ENCODE results near the gene LRRC74B.
"Not testable (repeated sequence)": the region's sequence is repeated elsewhere in the genome, so short reads cannot be mapped to it uniquely, and the experiment has no call there.

LRRC74B gene

DNA sequence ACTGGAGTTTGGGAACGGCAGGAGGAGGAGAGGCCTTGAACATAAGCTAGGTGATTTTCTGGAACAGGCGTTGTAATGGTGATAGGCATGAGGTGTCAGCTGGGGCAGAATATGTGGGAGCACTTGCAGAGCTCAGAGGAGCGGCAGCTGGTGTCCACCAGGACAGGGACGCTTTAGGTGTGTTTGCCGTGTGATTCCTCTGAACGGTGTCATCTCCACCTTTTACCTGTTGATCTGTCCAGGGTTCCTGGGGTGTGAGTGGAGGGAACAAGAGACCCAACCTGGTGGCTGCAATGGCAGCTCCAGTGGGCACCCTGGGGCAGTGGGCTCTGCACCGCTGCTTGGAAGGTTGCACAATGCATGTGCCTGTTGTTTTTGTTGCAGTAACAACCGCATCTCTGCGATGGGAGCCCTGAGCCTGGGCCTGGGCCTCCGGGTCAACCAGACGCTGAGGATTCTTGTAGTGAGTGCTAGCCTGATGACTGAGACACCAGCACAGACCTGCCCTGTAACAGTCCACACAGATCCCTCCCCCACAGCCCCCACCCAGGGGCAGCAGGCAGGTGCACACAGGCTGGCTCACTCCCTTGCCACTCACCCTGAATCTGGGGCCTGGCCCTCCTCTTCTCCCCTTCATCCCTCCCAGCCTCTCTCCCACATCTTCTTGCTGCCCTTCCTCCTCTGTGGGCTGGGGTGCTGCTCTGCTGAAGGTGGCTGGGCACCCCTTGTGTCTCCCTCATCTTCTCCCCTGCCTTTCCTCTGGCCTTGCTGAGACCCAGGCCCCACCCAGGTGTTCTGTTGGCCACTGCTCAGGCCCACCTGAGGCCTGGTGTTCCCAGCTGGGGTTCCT, 9.2 kb downstream of the LRRC74B start:
- no peak for DNase-seq

DNA sequence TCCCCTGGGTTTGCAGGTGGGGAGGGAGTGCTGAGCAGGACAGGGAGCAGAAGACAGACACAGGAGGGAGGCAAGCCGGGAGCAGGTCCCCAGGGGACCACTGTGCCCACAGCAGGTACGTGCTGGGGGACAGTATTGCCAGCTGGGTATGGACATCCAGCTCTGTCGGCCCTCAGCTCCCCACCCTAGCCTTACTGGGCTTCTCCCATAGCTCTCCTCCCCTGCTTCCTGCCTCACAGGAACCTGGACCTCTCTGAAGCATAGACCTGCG, 9.8 kb downstream of the LRRC74B start:
- no peak for DNase-seq

DNA sequence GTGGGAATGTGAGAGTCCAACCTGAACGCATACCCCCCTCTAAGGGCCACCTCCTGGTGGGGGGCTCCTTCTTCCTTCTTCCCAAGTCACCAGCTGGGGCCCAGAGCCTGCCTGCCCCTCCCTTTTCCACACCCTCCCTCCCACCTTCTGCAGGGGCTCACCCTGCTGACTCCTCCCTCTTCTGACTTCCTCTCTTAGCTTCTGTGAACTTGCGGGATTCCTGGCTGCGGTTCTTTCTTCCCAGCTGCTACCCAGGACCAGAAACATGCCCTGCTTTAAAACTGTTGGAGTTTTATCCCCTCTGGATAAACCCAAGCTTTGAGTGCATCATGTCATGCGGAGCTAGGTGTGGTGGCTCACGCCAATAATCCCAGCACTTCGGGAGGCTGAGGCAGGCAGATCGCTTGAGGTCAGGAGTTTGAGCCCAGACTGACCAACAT, 10.2 kb downstream of the LRRC74B start:
- DNase-seq, result peak; percentile 12 to 65 (median 49)

DNA sequence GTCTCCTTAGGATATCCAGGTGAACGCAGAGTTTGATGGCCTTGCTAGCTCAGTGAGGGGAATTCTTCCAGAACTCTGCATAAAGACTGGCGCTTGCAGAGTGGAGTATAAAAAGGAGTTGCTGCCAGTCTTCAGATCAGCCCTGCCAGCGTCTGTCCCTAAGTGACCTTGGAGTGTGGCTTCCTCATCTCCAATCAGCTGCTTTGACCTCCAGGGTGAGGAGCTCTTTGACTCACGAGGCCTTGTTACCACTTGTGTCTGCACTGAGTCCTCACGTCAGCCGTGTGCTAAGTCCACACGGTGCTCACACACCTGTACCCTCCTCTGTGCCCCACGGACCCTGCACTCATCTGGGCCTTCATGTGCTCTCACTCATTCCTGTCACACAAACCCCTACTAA, 14.6 kb downstream of the LRRC74B start:
- not testable (repeated sequence) for DNase-seq

DNA sequence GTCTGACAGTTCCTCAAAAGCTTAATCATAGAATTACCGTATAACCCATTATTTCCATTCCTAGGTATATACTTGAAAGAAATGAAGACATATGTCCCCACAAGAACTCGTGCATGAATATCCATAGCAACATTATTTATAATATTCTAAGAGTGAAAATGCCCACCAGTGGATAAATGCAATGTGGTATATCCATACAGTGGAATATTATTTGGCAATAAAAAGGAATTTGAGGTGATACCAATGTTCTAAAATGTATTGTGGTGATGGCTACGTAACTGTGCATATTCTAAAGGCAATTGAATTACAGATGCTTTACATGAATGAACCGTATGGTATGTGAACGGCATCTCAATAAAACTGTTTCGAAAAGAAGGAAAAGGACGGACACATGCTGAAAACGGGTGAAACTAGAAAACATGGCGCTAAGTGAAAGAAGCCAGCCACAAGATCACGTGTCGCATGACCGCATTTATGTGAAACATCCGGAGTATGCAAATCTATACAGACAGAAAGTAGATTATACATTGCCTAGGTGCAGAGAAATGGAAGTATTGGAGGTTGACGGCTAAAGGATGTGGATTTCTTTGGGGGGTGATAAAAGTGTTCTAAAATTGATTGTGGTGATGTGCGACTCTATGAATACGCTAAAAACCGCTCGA, 16.0 kb downstream of the LRRC74B start:
- not testable (repeated sequence) for DNase-seq

DNA sequence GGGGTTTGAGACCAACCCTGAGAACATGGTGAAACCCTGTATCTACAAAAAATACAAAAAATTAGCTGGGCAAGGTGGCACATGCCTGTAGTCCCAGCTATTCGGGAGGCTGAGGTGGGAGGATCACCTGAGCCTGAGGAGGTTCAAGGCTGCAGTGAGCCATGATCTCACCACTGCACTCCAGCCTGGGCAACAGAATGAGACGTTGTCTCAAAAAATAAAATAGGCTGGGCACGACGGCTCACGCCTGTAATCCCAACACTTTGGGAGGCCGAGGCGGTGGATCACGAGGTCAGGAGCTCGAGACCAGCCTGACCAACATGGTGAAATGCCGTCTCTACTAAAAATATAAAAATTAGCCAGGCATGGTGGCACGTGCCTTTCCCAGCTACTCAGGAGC, 18.7 kb downstream of the LRRC74B start:
- not testable (repeated sequence) for DNase-seq

DNA sequence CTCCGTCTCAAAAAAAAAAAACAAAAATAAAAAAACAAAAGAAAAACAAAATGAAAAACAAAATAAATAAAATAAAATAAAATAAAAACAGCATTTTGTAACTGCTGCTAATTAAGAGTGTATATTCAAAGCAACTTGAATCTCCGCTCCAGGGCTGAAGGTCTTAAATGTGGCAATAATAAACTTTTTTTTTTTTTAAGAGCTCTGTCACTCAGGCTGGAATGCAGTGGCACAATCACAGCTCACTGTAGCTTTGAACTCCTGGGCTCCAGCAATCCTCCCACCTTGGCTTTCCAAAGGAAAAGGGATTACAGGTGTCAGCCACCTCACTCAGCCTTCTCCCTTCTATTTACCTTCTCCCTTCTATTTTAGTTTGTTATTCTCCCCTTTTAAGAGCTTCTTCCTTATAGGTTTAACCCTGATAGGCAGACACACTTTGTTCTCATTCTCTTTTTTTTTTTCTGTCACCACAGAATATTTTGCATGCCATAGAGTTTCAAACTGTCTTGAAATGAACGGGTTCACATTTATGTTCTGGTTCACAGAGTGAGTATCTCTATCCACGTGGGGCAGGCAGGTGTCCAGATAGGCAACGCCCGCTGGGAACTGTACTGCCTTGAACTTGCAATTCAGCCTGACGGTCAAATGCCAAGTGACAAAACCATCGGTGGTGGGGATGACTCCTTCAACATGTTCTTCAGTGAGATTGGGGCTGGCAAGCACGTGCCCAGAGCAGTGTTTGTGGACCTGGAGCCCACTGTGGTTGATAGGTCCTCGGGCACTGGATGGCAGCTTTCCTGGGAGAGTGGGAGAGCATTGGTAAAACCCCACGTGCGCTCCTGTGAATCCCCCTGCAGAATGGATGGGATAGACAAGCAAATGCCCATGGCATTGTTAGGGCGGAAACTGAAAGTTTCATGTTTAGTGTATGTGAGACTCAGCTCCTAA, 19.4 kb downstream of the LRRC74B start:
- no peak for DNase-seq

DNA sequence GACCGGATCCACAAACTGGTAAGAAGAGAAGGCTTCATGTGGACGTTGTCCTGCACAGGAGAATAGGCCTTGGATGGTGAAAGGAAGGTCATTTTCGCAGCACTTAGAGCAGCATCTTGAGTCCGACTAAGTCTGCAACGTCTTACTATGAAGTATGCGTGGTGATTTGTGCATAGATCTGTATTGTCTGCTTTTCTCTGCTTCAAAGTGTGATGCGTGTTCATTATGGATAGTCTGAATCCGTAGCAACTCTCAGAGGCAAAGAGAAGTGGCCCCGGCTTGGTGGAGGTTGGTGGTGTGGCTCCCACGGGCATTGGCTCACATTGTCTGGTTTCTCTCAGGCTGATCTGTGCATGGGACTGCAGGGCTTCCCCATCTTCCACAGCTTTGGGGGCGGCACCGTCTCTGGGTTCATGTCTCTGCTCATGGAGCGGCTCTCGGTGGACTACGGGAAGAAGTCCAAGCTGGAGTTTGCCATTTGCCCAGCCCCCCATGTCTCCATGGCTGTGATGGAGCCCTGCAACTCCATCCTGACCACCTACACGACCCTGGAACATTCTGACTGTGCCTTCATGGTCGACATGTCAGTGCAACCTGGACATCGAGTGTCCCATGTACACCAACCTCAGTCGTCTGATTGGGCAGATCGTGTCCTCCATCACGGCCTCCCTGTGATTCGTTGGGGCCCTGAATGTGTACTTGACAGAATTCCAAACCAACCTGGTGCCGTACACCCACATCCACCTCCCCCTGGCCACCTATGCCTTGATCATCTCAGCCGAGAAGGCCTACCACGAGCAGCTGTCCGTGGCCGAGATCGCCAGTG, 21.5 kb downstream of the LRRC74B start:
- DNase-seq, result no peak

DNA sequence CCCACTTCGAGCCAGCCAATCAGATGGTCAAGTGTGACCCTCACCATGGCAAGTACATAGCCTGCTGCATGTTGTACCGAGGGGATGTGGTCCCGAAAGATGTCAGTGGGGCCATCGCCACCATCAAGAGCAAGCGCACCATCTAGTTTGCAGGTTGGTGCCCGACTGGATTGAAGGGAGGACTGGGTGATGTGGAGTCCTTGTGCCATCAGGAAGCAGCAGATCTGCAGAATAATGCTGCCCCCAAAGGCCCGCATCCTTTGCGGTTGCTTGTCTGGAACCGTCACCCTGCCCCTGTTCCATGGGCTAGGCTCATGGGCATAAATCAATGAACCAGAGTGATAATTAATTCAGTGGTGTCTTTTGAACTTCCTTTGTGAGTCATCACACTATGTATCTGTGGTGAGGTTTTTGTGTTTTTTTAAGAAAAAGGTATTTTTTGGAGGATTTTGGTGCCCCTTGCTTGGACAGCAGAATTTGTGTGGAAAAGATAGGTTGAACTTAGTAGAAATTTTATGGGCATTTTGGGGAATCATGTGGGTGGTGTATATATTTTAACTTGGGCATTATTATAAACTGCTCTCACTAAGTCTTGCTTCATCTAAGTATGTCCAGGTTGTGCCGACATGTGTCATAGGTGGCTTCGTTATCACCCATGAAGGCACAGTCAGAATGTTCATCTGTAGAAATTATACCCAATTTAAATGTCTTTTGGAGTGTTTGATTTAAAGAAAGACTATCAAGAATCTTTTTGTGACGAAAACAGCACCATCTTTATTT, 22.3 kb downstream of the LRRC74B start:
- no peak for DNase-seq

DNA sequence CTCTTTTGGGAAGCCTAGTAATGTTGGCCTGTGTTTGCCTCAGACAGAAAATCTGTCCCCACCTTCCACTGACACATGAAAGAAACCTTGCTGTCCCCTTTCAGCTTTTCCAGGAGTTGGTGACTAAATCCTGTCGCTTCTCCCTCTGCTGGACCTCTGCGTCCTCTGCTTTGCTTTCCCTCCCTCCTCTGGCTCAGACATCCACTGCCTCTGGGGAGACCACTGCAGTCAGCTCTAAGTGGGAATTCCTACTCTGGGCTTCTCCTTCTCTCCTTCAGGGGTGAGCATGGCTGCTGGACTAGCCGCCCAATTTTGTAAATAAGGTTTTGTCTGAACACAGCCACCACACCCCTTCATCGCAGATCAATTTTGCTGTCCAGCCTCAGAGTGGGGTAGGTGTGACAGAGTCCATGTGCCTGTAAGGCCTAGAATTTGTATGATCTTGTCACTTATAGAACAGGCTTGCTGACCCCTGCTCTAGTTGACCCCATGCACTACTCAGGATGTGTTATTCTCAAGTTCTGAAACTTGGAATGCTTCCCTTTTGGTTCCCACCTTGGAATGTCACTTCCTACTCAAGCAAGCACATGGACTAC, 23.0 kb downstream of the LRRC74B start:
- DNase-seq, result no peak

DNA sequence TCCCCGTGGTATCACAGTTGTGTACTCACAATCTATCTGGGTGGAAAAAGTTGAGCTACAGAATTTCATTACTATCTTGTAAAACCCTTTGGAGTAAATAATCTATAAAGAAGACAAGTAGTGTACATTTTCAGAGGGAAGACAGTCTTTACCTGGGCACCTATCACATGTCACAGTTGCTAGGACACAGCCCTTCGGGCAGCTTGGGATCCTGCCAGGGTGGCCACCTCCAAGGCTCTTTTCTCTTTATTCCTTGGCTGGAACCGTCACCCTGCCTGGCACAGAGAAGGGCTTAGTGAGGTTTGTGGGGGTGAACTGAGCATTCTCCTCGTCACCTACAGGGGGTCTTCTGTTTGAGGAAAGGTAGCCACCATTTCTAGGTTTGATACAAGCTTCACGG, 23.6 kb downstream of the LRRC74B start:
- no peak for DNase-seq

DNA sequence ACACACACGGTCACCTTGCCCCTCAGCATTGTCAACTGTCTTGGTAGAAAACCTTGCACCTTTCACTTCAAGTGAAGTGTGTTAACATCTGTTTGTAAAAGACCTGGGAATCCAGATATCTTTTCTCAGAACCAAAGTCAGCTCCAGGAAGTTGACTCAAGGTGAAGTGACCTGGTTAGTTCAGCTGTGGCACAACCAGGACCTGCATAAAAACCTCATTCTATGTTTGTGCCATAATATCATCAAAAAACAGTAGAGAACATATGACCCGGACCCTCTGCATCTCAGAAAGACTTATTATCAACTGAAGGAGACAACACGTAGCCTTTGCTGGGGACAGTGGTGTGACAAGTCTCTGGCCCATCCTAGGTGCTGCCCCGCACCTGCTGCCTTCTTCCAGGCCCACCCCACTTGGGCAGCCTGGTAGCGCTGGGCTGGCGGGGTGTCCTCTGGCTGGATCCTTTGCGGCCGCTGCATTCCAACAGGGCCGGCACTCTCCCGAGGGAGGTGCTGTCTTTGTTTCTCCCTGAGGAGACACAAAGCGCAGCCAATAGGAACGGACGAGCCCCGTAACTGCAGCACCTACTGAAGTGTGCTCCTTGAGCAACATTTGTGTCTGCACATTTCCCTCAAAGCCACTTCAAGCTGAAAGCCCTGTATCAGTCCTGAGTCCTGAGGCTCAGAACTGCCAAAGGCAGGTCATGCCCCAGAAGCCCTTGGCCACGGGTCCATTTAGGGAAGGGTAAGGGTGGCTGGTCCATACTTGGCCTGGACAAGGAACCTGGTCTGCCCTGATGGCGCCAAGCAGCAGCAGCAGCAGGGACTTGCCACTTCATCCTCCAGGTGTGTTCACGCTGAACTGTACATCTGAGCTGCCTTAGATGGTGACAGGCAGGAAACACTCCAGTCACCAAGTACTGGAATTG, 25.2 kb downstream of the LRRC74B start:
- no peak for DNase-seq

DNA sequence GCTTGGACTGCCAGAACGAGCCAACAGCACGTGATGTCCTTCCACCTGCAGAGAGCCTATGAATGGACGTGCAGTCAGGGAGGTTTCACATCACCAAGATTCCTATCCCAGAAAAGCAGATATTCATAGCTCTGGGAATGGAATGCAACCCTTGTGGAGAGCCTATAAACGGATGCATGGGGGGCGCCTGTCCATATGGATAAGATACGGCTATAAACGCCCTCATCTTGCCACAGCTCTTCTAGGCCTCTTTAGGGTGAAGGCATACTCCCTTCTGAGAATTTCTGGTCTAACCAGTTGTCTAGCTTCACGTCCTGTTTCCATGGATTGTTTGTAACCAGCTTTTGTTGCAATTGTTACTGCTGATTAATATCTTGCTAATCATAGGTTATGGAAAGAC, 26.1 kb downstream of the LRRC74B start:
- not testable (repeated sequence) for DNase-seq

DNA sequence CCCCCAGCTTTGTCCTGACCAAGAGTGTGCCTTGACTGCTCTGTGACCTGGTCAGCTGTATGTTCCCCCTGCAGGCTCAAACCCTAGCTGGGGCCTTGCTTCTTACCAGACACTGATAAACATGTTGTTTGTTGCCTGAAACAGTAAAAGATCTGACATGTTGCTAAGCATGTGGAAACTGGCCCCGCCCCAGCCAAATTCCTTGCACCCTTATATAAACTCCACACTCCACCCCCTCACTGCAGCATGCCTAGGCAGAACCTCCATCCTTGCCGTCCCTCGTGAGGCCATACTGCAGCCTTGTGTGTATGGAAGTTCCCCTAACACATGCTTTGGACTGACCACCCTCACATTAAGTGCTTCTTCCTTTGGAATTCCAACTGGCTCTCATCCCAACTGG, 27.3 kb downstream of the LRRC74B start:
- no peak for DNase-seq

DNA sequence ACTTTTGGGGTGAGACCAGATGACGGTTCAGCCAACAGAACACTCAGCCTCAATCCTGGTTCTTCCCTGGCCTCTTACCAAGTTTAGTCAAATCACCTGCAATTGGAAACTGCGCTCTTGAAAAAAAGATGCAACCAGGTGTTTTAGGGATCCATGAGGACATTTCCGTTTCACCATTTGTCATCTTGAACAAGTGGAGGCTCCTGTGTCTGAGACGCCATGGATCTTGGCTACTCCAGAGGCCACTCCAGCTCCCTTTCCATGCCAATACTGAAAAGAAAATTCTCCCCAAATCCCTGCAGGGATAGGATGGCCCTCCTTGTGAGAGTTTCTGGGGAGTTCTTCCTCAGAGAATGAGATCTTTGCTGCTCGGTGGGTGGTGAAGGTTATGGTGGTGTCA, 27.7 kb downstream of the LRRC74B start:
- DNase-seq, result no peak

DNA sequence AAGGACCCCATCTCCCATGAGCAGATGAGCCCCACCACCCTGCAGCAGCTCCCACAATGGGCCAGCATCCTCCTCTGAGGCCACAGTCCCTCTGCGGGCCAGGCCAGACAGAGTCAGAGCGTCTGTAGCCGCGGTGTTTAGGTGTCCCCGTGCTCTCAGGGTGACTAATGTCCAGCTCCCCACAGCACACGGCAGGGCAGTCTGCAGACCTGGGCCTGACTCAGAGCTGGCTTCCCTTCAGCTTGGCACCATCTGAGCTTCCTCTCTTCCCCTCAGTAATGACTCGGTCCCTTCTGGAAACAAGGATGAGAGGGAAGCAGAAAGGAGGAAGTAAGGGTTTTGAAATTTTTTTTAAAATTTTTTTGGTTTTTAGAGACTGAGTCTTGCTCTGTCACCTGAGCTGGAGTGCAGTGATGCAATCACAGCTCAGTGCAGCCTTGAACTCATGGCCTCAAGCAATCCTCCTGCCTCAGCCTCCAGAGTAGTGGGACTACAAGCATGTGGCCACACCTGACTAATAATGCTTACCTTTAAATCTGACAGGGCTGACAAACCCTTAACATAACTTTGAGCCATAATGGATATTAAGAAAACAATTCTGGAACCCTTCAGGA, 28.5 kb downstream of the LRRC74B start:
- DNase-seq, result peak; percentile 84 to 92 (median 89)

DNA sequence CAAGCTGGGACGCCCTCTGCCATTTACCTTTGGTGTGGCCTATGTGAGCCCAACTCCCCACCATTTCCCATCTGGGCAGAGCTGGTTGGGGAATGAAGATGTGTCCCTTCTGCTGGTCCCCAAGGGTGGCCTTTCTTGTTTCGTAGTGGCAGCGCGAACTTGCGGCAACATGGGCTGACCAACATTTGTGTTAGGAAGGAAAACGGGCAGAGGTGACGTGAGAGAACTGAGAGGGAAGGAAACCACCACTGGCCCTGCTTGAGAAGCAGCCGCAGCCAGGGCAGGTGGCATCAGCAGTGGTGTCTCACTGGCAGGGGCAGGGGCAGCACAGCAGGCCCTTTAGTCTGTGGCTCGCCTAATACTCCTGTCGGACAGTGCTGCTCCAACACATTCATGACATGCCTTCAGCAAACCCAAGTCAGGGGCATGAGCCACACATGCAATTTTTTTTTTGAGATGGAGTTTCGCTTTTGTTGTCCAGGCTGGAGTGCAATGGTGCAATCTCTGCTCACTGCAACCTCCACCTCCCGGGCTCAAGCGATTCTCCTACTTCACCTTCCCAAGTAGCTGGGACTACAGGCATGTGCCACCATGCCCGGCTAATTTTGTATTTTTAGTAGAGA, 29.9 kb downstream of the LRRC74B start:
- no peak for DNase-seq

DNA sequence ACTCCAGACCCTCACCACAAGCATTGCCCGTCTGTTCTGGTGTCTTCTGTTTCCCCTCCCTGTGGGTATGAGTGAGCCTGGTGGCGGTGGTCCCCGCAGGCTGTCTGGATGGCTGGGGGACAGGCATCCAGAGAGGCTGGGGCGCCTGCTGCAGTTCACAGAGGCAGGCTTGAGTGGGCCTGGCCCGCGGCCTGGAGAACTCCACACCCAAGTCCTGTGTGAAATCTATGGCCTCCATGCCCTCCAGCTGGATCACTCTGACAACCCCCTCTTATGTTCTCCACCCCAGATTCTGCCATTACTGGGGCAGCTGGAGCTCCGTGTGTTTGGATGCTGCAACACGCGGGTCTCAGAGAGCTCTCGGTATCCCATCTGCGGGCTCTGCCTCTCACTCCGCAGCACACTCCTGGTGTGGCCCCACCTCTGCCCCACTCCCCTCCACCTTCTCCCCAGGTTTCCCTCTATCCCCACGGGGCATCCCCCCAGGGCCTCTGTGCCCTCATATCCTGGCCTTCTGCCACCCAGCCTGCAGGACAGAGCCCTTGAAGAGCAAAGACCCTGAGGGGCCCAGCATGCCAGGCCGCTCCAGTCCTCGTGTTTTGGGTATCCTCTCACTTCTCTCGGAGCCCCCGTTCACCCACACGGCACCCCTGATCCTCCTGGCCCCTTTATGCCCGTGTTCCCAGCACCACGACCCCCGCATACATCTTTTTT, 31.3 kb downstream of the LRRC74B start:
- DNase-seq, result no peak

All from suppressor macrophage (primary cell).